K562 (cell line): ENCODE measurements around the gene PRSS50. TPM values are rescaled to one million over a fixed set of nuclear protein-coding genes. Genes with fewer than 3 reads are reported as not detected.

Experiments
- BDP1 ChIP-seq: IDR thresholded peaks from 3 replicates; pipeline ENCODE4 v1.6.1; 2011; ENCODE audit not compliant: insufficient read length, insufficient read depth
- CEBPZ ChIP-seq: fragments of 150-350 bp; IDR thresholded peaks from 2 replicates; pipeline ENCODE4 v1.6.1; 2014; ENCODE audit warnings: low read depth, mild to moderate bottlenecking, low read length, borderline replicate concordance
- MEF2D ChIP-seq: conservative IDR thresholded peaks from 2 replicates; pipeline ENCODE4 v1.6.1; 2016; ENCODE audit warnings: low read depth, missing genetic modification characterization, missing compliant biosample characterization
- PTRF ChIP-seq: fragments of 450-650 bp; IDR thresholded peaks from 2 replicates; pipeline ENCODE4 v1.6.1; 2016; ENCODE audit warnings: mild to moderate bottlenecking, missing genetic modification characterization, missing compliant biosample characterization
- ZBTB1 ChIP-seq: sonication (generic); formaldehyde crosslinking; IDR thresholded peaks from 2 replicates; pipeline ENCODE4 v1.8.1; 2023; ENCODE audit warnings: missing genetic modification reagents, low read depth, mild to moderate bottlenecking, borderline replicate concordance
- polyA plus RNA-seq, 8 experiments: library from polyadenylated mRNA; depleted of rRNA in 4 of 8; stranded (reverse) in 5 of 8; unstranded in 3 of 8; fragments of >200 nt; fragmentation: Nextera tagmentation in 2 of 8; fragmentation: Illumina TruSeq in 1 of 8; extraction: Ambion mirVana in 2 of 8; extraction: Trizol in 1 of 8; gene quantifications; 2 replicates each; pipeline versions ENCODE4 v1.2.1 to v1.2.3, GENCODE V29; 2011 to 2014; ENCODE audit warnings: inconsistent platforms in 1 of 8, missing spikeins in 1 of 8
- total RNA-seq, 7 experiments: library from RNA; depleted of rRNA in 6 of 7; stranded (reverse); fragments of >200 nt in 6 of 7; fragmentation: Illumina TruSeq in 2 of 7; extraction: Trizol in 2 of 7; gene quantifications; 2 replicates each; pipeline versions ENCODE4 v1.2.1 to v1.2.3, GENCODE V29; 2011 to 2021; ENCODE audit warnings: low replicate concordance in 1 of 7
- TF ChIP-seq, protein P1 (sequence below): IDR thresholded peaks from 2 replicates; pipeline ENCODE4 v1.6.1; 2011; ENCODE audit not compliant: insufficient read length; ENCODE audit errors: extremely low read depth
- TF ChIP-seq, protein P2 (sequence below): fragments of 250-450 bp; sonication (Bioruptor Pico); IDR thresholded peaks from 2 replicates; pipeline ENCODE4 v1.4.0; 2020; ENCODE audit warnings: borderline replicate concordance
- TF ChIP-seq, protein P3 (sequence below): sonication (generic); formaldehyde crosslinking; IDR thresholded peaks from 2 replicates; pipeline ENCODE4 v1.8.0; 2022; ENCODE audit warnings: mild to moderate bottlenecking, low read depth, missing genetic modification reagents

The PRSS50 gene
- total and polyA plus RNA-seq, 9 of the 15 experiments (the other 6 are each of a cell fraction or from before 2014, with no cell fraction given) = 0.01 TPM; not detected in 8

- TF ChIP-seq, protein P1, sequence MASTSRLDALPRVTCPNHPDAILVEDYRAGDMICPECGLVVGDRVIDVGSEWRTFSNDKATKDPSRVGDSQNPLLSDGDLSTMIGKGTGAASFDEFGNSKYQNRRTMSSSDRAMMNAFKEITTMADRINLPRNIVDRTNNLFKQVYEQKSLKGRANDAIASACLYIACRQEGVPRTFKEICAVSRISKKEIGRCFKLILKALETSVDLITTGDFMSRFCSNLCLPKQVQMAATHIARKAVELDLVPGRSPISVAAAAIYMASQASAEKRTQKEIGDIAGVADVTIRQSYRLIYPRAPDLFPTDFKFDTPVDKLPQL = no peak
- TF ChIP-seq MEF2D (tag) (no peak), ZBTB1 (CRISPR knock-in tag) (no peak), PTRF (tag) (no peak), BDP1 (no peak), CEBPZ (no peak)
- TF ChIP-seq, protein P2, sequence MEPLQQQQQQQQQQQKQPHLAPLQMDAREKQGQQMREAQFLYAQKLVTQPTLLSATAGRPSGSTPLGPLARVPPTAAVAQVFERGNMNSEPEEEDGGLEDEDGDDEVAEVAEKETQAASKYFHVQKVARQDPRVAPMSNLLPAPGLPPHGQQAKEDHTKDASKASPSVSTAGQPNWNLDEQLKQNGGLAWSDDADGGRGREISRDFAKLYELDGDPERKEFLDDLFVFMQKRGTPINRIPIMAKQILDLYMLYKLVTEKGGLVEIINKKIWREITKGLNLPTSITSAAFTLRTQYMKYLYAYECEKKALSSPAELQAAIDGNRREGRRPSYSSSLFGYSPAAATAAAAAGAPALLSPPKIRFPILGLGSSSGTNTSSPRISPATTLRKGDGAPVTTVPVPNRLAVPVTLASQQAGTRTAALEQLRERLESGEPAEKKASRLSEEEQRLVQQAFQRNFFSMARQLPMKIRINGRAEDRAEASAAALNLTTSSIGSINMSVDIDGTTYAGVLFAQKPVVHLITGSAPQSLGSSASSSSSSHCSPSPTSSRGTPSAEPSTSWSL = no peak
- TF ChIP-seq, protein P3, sequence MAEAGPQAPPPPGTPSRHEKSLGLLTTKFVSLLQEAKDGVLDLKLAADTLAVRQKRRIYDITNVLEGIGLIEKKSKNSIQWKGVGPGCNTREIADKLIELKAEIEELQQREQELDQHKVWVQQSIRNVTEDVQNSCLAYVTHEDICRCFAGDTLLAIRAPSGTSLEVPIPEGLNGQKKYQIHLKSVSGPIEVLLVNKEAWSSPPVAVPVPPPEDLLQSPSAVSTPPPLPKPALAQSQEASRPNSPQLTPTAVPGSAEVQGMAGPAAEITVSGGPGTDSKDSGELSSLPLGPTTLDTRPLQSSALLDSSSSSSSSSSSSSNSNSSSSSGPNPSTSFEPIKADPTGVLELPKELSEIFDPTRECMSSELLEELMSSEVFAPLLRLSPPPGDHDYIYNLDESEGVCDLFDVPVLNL (CRISPR knock-in tag) = no peak
These were observed 3.6 kb downstream of the PRSS50 start (continued) for GRCh38 chr3:46713898-46714552.
